H1 (cell line): ENCODE results near the gene PM20D1. TPM values are rescaled to one million over a fixed set of nuclear protein-coding genes. Genes with fewer than 3 reads are reported as not detected.

Experiments
- CTCF ChIA-PET: fragments of 300-600 bp; sonication (Branson Sonifier 250); formaldehyde crosslinking; loops from one replicate; lab custom pipeline; 2021; ENCODE audit not compliant: partially characterized antibody; lab: Charles Lee
- POLR2A ChIA-PET: fragments of 300-600 bp; sonication (Branson Sonifier 250); formaldehyde crosslinking; loops from one replicate; lab custom pipeline; 2021; ENCODE audit warnings: inconsistent platforms; ENCODE audit not compliant: partially characterized antibody; lab: Charles Lee
- DNase-seq, 2 experiments: peaks; one replicate each; pipeline versions ENCODE4 v3.0.0 to v3.0.0-alpha.2; 2010 to 2022; ENCODE audit warnings: low spot score in 2 of 2, low read depth in 1 of 2, mixed read lengths in 1 of 2
- FAIRE-seq: peaks from 2 replicates; lab custom pipeline; 2011; peaks lifted over from hg19 to GRCh38; lab: Jason Lieb, UNC
- H2AFZ ChIP-seq: 2 replicates; pipeline ENCODE4 v1.8.1; 2012; ENCODE audit warnings: low read length, inconsistent platforms
- H2AK5ac ChIP-seq: 2 replicates; pipeline ENCODE4 v1.6.1; 2013; ENCODE audit warnings: low read depth, low read length
- H2BK120ac ChIP-seq: replicated peaks from 2 replicates; pipeline ENCODE3; 2013; ENCODE audit warnings: low read depth, low read length, inconsistent platforms
- H2BK12ac ChIP-seq: 2 replicates; pipeline ENCODE4 v1.6.1; 2013; ENCODE audit warnings: low read depth, low read length
- H2BK15ac ChIP-seq: 2 replicates; pipeline ENCODE4 v1.6.1; 2013; ENCODE audit warnings: low read length
- H2BK20ac ChIP-seq: 2 replicates; pipeline ENCODE4 v1.6.1; 2013; ENCODE audit warnings: low read length
- H2BK5ac ChIP-seq: 2 replicates; pipeline ENCODE4 v1.6.1; 2013; ENCODE audit warnings: low read depth, low read length
- H3K14ac ChIP-seq: 2 replicates; pipeline ENCODE4 v1.6.1; 2013; ENCODE audit warnings: inconsistent platforms; ENCODE audit not compliant: insufficient read length
- H3K18ac ChIP-seq: 2 replicates; pipeline ENCODE4 v1.6.1; 2013; ENCODE audit warnings: low read length; ENCODE audit errors: extremely low read depth
- H3K23ac ChIP-seq: 2 replicates; pipeline ENCODE4 v1.6.1; 2013; ENCODE audit warnings: inconsistent platforms; ENCODE audit not compliant: insufficient read length
- H3K23me2 ChIP-seq: 2 replicates; pipeline ENCODE4 v1.6.1; 2013; ENCODE audit warnings: low read depth, low read length
- H3K27ac ChIP-seq: 2 replicates; pipeline ENCODE4 v1.6.1; 2011; ENCODE audit warnings: low read depth, low read length, inconsistent platforms
- H3K27me3 ChIP-seq, 4 experiments: replicated peaks in 1 of 4; 1 replicate in 1 of 4; 2 replicates in 3 of 4; pipeline versions ENCODE4 v1.6.1 to v1.8.1; 2011 to 2013; ENCODE audit warnings: low read length in 3 of 4, mild to moderate bottlenecking in 3 of 4, inconsistent platforms in 2 of 4, mixed read lengths in 2 of 4, moderate library complexity in 1 of 4; ENCODE audit not compliant: control insufficient read depth in 3 of 4, insufficient read depth in 3 of 4; ENCODE audit errors: extremely low read depth in 1 of 4
- H3K36me3 ChIP-seq, 4 experiments: 2 replicates each; pipeline versions ENCODE4 v1.6.1 to v1.8.1; 2011 to 2013; ENCODE audit warnings: mild to moderate bottlenecking in 4 of 4, low read length in 3 of 4, moderate library complexity in 2 of 4, control low read depth in 1 of 4, inconsistent platforms in 1 of 4; ENCODE audit not compliant: insufficient read depth in 4 of 4, control insufficient read depth in 2 of 4
- H3K4ac ChIP-seq: replicated peaks from 2 replicates; pipeline ENCODE3; 2013; ENCODE audit warnings: low read length, low read depth, mixed read lengths, inconsistent platforms; ENCODE audit not compliant: insufficient read length
- H3K4me1 ChIP-seq, 4 experiments: replicated peaks in 1 of 4; 1 replicate in 1 of 4; 2 replicates in 3 of 4; pipeline versions ENCODE4 v1.6.1 to v1.8.1; 2011 to 2013; ENCODE audit warnings: low read length in 3 of 4, inconsistent platforms in 2 of 4, mixed read lengths in 1 of 4; ENCODE audit not compliant: insufficient read depth in 4 of 4, control insufficient read depth in 3 of 4
- H3K4me2 ChIP-seq, 2 experiments: 2 replicates each; pipeline versions ENCODE4 v1.6.1 to v1.8.1; 2011 to 2013; ENCODE audit warnings: low read depth in 2 of 2, low read length in 2 of 2, control low read depth in 1 of 2, inconsistent platforms in 1 of 2, mild to moderate bottlenecking in 1 of 2; ENCODE audit not compliant: insufficient read depth in 1 of 2
- H3K4me3 ChIP-seq, 4 experiments: fragments of 200-600, 300-600 bp in 1 of 4; sonication (generic), shearing (Covaris generic), sonication (Bioruptor Twin) in 1 of 4; 2 replicates each; pipeline versions ENCODE4 v1.5.1 to v1.8.1; 2011 to 2016; ENCODE audit warnings: low read length in 4 of 4, low read depth in 3 of 4, control low read depth in 2 of 4, inconsistent platforms in 2 of 4, mild to moderate bottlenecking in 2 of 4, mixed read lengths in 1 of 4, moderate library complexity in 1 of 4; ENCODE audit not compliant: insufficient read depth in 2 of 4; ENCODE audit errors: extremely low read depth in 1 of 4
- H3K56ac ChIP-seq: replicated peaks from 2 replicates; pipeline ENCODE3; 2013; ENCODE audit warnings: low read depth, mild to moderate bottlenecking, mixed read lengths, low read length, inconsistent platforms; ENCODE audit not compliant: insufficient read length
- H3K79me1 ChIP-seq: 2 replicates; pipeline ENCODE4 v1.6.1; 2013; ENCODE audit warnings: low read depth, low read length, control low read depth
- H3K79me2 ChIP-seq, 2 experiments: 2 replicates each; pipeline versions ENCODE4 v1.6.1 to v1.8.1; 2012 to 2013; ENCODE audit warnings: low read length in 2 of 2, mild to moderate bottlenecking in 2 of 2, inconsistent platforms in 1 of 2; ENCODE audit not compliant: insufficient read depth in 2 of 2, control insufficient read depth in 1 of 2
- H3K9ac ChIP-seq, 4 experiments: replicated peaks in 1 of 4; 1 replicate in 1 of 4; 2 replicates in 3 of 4; pipeline versions ENCODE4 v1.6.1 to v1.8.1; 2011 to 2013; ENCODE audit warnings: low read depth in 3 of 4, low read length in 3 of 4, control low read depth in 2 of 4, mild to moderate bottlenecking in 2 of 4, moderate library complexity in 2 of 4, inconsistent platforms in 1 of 4; ENCODE audit errors: extremely low read depth in 1 of 4
- H3K9me3 ChIP-seq, 2 experiments: 2 replicates each; pipeline versions ENCODE4 v1.6.1 to v1.8.1; 2012 to 2013; ENCODE audit warnings: mild to moderate bottlenecking in 2 of 2, moderate library complexity in 2 of 2, control low read depth in 1 of 2, inconsistent platforms in 1 of 2, low read depth in 1 of 2, low read length in 1 of 2, mixed read lengths in 1 of 2; ENCODE audit not compliant: insufficient read depth in 2 of 2
- H4K20me1 ChIP-seq, 2 experiments: replicated peaks in 1 of 2; 2 replicates each; pipeline versions ENCODE3 to v1.8.1; 2011 to 2013; ENCODE audit warnings: inconsistent platforms in 2 of 2, low read length in 2 of 2, mild to moderate bottlenecking in 1 of 2; ENCODE audit not compliant: insufficient read depth in 2 of 2, control insufficient read depth in 1 of 2
- H4K5ac ChIP-seq: 2 replicates; pipeline ENCODE4 v1.6.1; 2013; ENCODE audit warnings: low read length, low read depth, mixed read lengths, inconsistent platforms; ENCODE audit not compliant: insufficient read length
- H4K8ac ChIP-seq: 2 replicates; pipeline ENCODE4 v1.8.0; 2013; ENCODE audit warnings: mild to moderate bottlenecking, moderate library complexity, low read length, inconsistent platforms; ENCODE audit not compliant: insufficient read depth; ENCODE audit errors: extremely low read depth
- H4K91ac ChIP-seq: replicated peaks from 2 replicates; pipeline ENCODE3; 2013; ENCODE audit warnings: low read length, mixed read lengths, inconsistent platforms; ENCODE audit not compliant: insufficient read length
- CHD1 ChIP-seq: IDR thresholded peaks from 2 replicates; pipeline ENCODE4 v1.6.1; 2012; ENCODE audit warnings: low read depth, low read length, improper control_type of control experiment
- EGR1 ChIP-seq: IDR thresholded peaks from 2 replicates; pipeline ENCODE4 v1.6.1; 2011; ENCODE audit warnings: low read depth, low read length, borderline replicate concordance
- EP300 ChIP-seq, 2 experiments: IDR thresholded peaks; 1 replicate in 1 of 2; 2 replicates in 1 of 2; pipeline ENCODE4 v1.6.1; 2011 to 2012; ENCODE audit warnings: low read depth in 2 of 2, low read length in 2 of 2, mild to moderate bottlenecking in 2 of 2, borderline replicate concordance in 1 of 2, inconsistent platforms in 1 of 2, moderate library complexity in 1 of 2
- POLR2A ChIP-seq, 2 experiments: IDR thresholded peaks; 1 replicate in 1 of 2; 2 replicates in 1 of 2; pipeline ENCODE4 v1.6.1; 2011; ENCODE audit warnings: low read depth in 2 of 2, low read length in 2 of 2, mild to moderate bottlenecking in 2 of 2; ENCODE audit errors: control extremely low read depth in 1 of 2
- RNF2 ChIP-seq: fragments of 200-900, 300-1000 bp; sonication (generic); IDR thresholded peaks from 2 replicates; pipeline ENCODE4 v1.7.1; 2016; ENCODE audit warnings: borderline replicate concordance, low read depth, mild to moderate bottlenecking, antibody characterized with exemption, low read length; ENCODE audit not compliant: poor library complexity, severe bottlenecking; ENCODE audit errors: missing control alignments
- SAP30 ChIP-seq: fragments of 300-600 bp; sonication (generic); IDR thresholded peaks from 2 replicates; pipeline ENCODE4 v1.7.1; 2012; ENCODE audit warnings: low read length, moderate library complexity, mild to moderate bottlenecking, inconsistent platforms; ENCODE audit not compliant: insufficient read depth, insufficient replicate concordance
- SIRT6 ChIP-seq: IDR thresholded peaks from one replicate; pipeline ENCODE4 v1.7.1; 2012; ENCODE audit warnings: low read length, inconsistent platforms
- TEAD4 ChIP-seq: IDR thresholded peaks from 2 replicates; pipeline ENCODE4 v1.6.1; 2012; ENCODE audit warnings: low read depth, low read length, inconsistent platforms, mixed read lengths
- WGBS, 2 experiments: shearing (Covaris generic) in 1 of 2; methylation state at CpG; one replicate each; pipeline versions ENCODE4 v1.1.6 to v1.1.7; 2013 to 2015; ENCODE audit warnings: low lambda C conversion rate in 2 of 2, mixed read lengths in 2 of 2, inconsistent platforms in 1 of 2, low coverage in 1 of 2, missing lambda C conversion rate in 1 of 2; ENCODE audit not compliant: insufficient replicate concordance in 2 of 2, insufficient coverage in 1 of 2, insufficient read length in 1 of 2; ENCODE audit errors: extremely low coverage in 1 of 2, missing lambda C conversion rate in 1 of 2; 5-methylcytosine and 5-hydroxymethylcytosine counted together
- polyA plus RNA-seq, 7 experiments: library from polyadenylated mRNA; depleted of rRNA in 3 of 7; stranded (reverse) in 5 of 7; unstranded in 2 of 7; fragments of >200 nt in 5 of 7; fragments of 200-250 nt in 2 of 7; gene quantifications; 1 replicate in 5 of 7; 2 replicates in 1 of 7; 4 replicates in 1 of 7; pipeline versions ENCODE4 v1.2.1 to v1.2.3, GENCODE V29; 2011 to 2013; ENCODE audit warnings: missing spikeins in 2 of 7, mixed read lengths in 2 of 7
- total RNA-seq: library from RNA; stranded (reverse); fragmentation: NEBNext Ultra II Directional; extraction: Animal tissue kit (Norgen Biotek cat#: 25700); gene quantifications from 2 replicates; pipeline ENCODE4 v1.2.1, GENCODE V29; 2021

PM20D1 gene
- total and polyA plus RNA-seq, 2 of the 8 experiments (the other 6 are each of a cell fraction or from before 2014, with no cell fraction given) = 0.05 TPM; not detected in 1

DNA sequence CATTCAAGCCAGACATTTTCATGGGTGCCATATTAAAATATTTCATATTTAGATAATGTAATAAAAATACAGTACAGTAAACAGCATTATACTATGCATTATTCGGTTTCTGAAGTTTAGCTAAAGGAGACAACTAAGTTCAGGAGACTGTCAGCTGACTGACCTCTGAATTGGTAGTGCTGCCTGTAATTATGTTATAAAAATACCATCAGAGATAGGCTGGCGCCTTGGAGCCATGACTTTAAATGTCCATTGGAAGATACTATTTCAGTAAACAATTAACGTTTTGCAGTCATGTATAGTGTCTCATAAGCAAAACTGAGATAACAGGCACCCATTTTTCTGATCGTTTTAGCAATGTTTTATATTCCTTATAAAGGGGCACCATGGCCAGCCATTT, 63.3 kb downstream of the PM20D1 start:
- POLR2A ChIA-PET = interaction anchor here (1.5 kb wide), 1 partner anchor 37 kb away, joined by 5 read pairs; the partner anchor contains the start of gene NUCKS1
- no peak overlapping the region for H3K56ac ChIP-seq
- H3K23me2 ChIP-seq = no peaks in the 10 kb centered on the region; the same call in 1 of the 2 replicates
- DNase-seq = no peak
- H2AFZ ChIP-seq = no peak overlapping the region
- CTCF ChIA-PET = interaction anchor here (0.5 to 11.7 kb wide), 6 partner anchors 9 to 731 kb away, joined by 3 to 206 read pairs (median 4); no protein-coding TSS in a partner anchor
- H3K23ac ChIP-seq = no peak overlapping the region
- H3K27ac ChIP-seq = no peak overlapping the region
- no peak overlapping the region for H3K18ac ChIP-seq
- no peaks in the 10 kb centered on the region for H4K20me1 ChIP-seq
- H4K91ac ChIP-seq = no peak overlapping the region
- H3K9me3 ChIP-seq = no peaks in the 10 kb centered on the region
- no peak overlapping the region for H2BK5ac ChIP-seq
- H4K8ac ChIP-seq = no peak overlapping the region
- peaks cover 4 to 12% (median 7%) of the 10 kb centered on the region in 4 experiments; a peak in 5 of 8 replicates for H3K36me3 ChIP-seq
- no peak overlapping the region for H2BK12ac ChIP-seq
- no peak overlapping the region for H2BK20ac ChIP-seq
- no peak overlapping the region for H3K4ac ChIP-seq
- WGBS, 2 experiments = 66% methylated on average over 4 of the region's 4 CpGs; no CpG with 5 or more reads in 1 of the 2 experiments
- no peak for FAIRE-seq
- no peaks in the 10 kb centered on the region for H3K27me3 ChIP-seq
- H3K14ac ChIP-seq = no peak overlapping the region
- no peak overlapping the region for H2AK5ac ChIP-seq
- H2BK15ac ChIP-seq = no peak overlapping the region
- no peaks in the 10 kb centered on the region for H3K79me2 ChIP-seq
- no peak overlapping the region for H4K5ac ChIP-seq
- H3K4me3 ChIP-seq = no peak overlapping the region
- H3K4me2 ChIP-seq = no peak overlapping the region
- H2BK120ac ChIP-seq = no peak overlapping the region
- no peaks in the 10 kb centered on the region for H3K4me1 ChIP-seq
- no peaks in the 10 kb centered on the region for H3K79me1 ChIP-seq
- H3K9ac ChIP-seq = no peak overlapping the region
- no peak for TF ChIP-seq CHD1
- no peak for TF ChIP-seq SAP30
- no peak for TF ChIP-seq RNF2
- TF ChIP-seq EP300 (IDR thresholded peaks at IDR 0.05; ENCODE audit: borderline replicate concordance in 1 of 2, low read depth in 2 of 2, low read length in 2 of 2) = no peak
- no peak for TF ChIP-seq TEAD4
- TF ChIP-seq EGR1 = no peak
- TF ChIP-seq SIRT6 = no peak
- no peak for TF ChIP-seq POLR2A (IDR thresholded peaks at IDR 0.05; ENCODE audit: control extremely low read depth in 1 of 2, low read depth in 2 of 2, low read length in 2 of 2)
